OCI-LY7 (cell line): ENCODE results near the gene INTS11.

Experiments used
- CTCF ChIP-seq: fragments of 200-600 bp; sonication (generic); conservative IDR thresholded peaks from 2 replicates; pipeline ENCODE4 v1.5.1; 2014; ENCODE audit warnings: mild to moderate bottlenecking, antibody characterized with exemption, low read length, moderate library complexity, mixed read lengths
- EZH2phosphoT487 ChIP-seq: fragments of 200-600 bp; sonication (generic); IDR thresholded peaks from 2 replicates; pipeline ENCODE4 v1.6.1; 2018; ENCODE audit warnings: low read depth, borderline replicate concordance, mild to moderate bottlenecking, mixed run types, antibody characterized with exemption, low read length, moderate library complexity, mixed read lengths

- TF ChIP-seq CTCF, result no peak
- TF ChIP-seq EZH2phosphoT487, result no peak
Observed at GRCh38 chr1:1337793-1338147, 13.3 kb upstream of the INTS11 start.
